H1 (cell line): ENCODE results near the gene PRMT1. TPM values are rescaled to one million over a fixed set of nuclear protein-coding genes. Genes with fewer than 3 reads are reported as not detected.
A peak's percentile ranks its signal among the peaks of the same experiment; 100 is the strongest.

ENCODE experiments used
- CBX8 ChIP-seq: fragments of 300-800, 300-1000 bp; sonication (generic); IDR thresholded peaks from 2 replicates; pipeline ENCODE4 v1.7.1; 2016; ENCODE audit warnings: low read depth, low read length, borderline replicate concordance
- CEBPB ChIP-seq: IDR thresholded peaks from 2 replicates; pipeline ENCODE4 v1.6.1; 2012; ENCODE audit warnings: low read depth, low read length
- CHD1 ChIP-seq: IDR thresholded peaks from 2 replicates; pipeline ENCODE4 v1.6.1; 2012; ENCODE audit warnings: low read depth, low read length, improper control_type of control experiment
- HDAC2 ChIP-seq, 2 experiments: fragments of 300-600 bp in 1 of 2; sonication (generic) in 1 of 2; IDR thresholded peaks; 2 replicates each; pipeline ENCODE4 v1.6.1; 2011 to 2012; ENCODE audit warnings: low read depth in 2 of 2, low read length in 2 of 2, mild to moderate bottlenecking in 2 of 2, moderate library complexity in 2 of 2, borderline replicate concordance in 1 of 2, inconsistent platforms in 1 of 2
- HDAC6 ChIP-seq: IDR thresholded peaks from one replicate; pipeline ENCODE4 v1.7.1; 2012; ENCODE audit warnings: low read depth, mild to moderate bottlenecking, inconsistent platforms, low read length, moderate library complexity
- KDM4A ChIP-seq: IDR thresholded peaks from one replicate; pipeline ENCODE4 v1.7.1; 2012; ENCODE audit warnings: low read depth, mild to moderate bottlenecking, moderate library complexity, low read length, inconsistent platforms; ENCODE audit not compliant: severe bottlenecking
- NANOG ChIP-seq: IDR thresholded peaks from 2 replicates; pipeline ENCODE4 v1.6.1; 2011; ENCODE audit warnings: low read length, low read depth, mild to moderate bottlenecking, inconsistent platforms; ENCODE audit not compliant: insufficient read depth, poor library complexity, severe bottlenecking
- PHF8 ChIP-seq: fragments of 200-600 bp; sonication (generic); conservative IDR thresholded peaks from 2 replicates; pipeline ENCODE4 v1.7.1; 2012; ENCODE audit warnings: low read depth, mild to moderate bottlenecking, inconsistent platforms, low read length, moderate library complexity
- POLR2A ChIP-seq, 2 experiments: IDR thresholded peaks; 1 replicate in 1 of 2; 2 replicates in 1 of 2; pipeline ENCODE4 v1.6.1; 2011; ENCODE audit warnings: low read depth in 2 of 2, low read length in 2 of 2, mild to moderate bottlenecking in 2 of 2; ENCODE audit errors: control extremely low read depth in 1 of 2
- POLR2AphosphoS5 ChIP-seq: IDR thresholded peaks from 2 replicates; pipeline ENCODE4 v1.6.1; 2011; ENCODE audit warnings: low read depth, low read length
- RAD21 ChIP-seq, 2 experiments: IDR thresholded peaks in 1 of 2; conservative IDR thresholded peaks in 1 of 2; 2 replicates each; pipeline ENCODE4 v1.6.1; 2011; ENCODE audit warnings: low read depth in 2 of 2, low read length in 2 of 2, improper control_type of control experiment in 1 of 2, inconsistent platforms in 1 of 2, mild to moderate bottlenecking in 1 of 2, moderate library complexity in 1 of 2
- SIN3A ChIP-seq, 2 experiments: IDR thresholded peaks in 1 of 2; conservative IDR thresholded peaks in 1 of 2; 2 replicates each; pipeline ENCODE4 v1.6.1; 2011 to 2012; ENCODE audit warnings: low read length in 2 of 2, improper control_type of control experiment in 1 of 2, low read depth in 1 of 2, mild to moderate bottlenecking in 1 of 2
- SP4 ChIP-seq: IDR thresholded peaks from 2 replicates; pipeline ENCODE4 v1.6.1; 2012; ENCODE audit warnings: low read length, inconsistent platforms
- SUZ12 ChIP-seq: fragments of 200-600 bp; sonication (generic); IDR thresholded peaks from 2 replicates; pipeline ENCODE4 v1.6.1; 2012; ENCODE audit warnings: mild to moderate bottlenecking, inconsistent platforms, low read length, moderate library complexity, mixed read lengths
- TAF1 ChIP-seq: IDR thresholded peaks from 2 replicates; pipeline ENCODE4 v1.6.1; 2011; ENCODE audit warnings: mild to moderate bottlenecking, low read depth, low read length
- TCF12 ChIP-seq: IDR thresholded peaks from 2 replicates; pipeline ENCODE4 v1.6.1; 2011; ENCODE audit warnings: low read depth, mild to moderate bottlenecking, low read length
- YY1 ChIP-seq: IDR thresholded peaks from 2 replicates; pipeline ENCODE4 v1.6.1; 2011; ENCODE audit warnings: low read depth, mild to moderate bottlenecking, low read length
- polyA plus RNA-seq, 7 experiments: library from polyadenylated mRNA; depleted of rRNA in 3 of 7; stranded (reverse) in 5 of 7; unstranded in 2 of 7; fragments of >200 nt in 5 of 7; fragments of 200-250 nt in 2 of 7; gene quantifications; 1 replicate in 5 of 7; 2 replicates in 1 of 7; 4 replicates in 1 of 7; pipeline versions ENCODE4 v1.2.1 to v1.2.3, GENCODE V29; 2011 to 2013; ENCODE audit warnings: missing spikeins in 2 of 7, mixed read lengths in 2 of 7
- total RNA-seq: library from RNA; stranded (reverse); fragmentation: NEBNext Ultra II Directional; extraction: Animal tissue kit (Norgen Biotek cat#: 25700); gene quantifications from 2 replicates; pipeline ENCODE4 v1.2.1, GENCODE V29; 2021
- TF ChIP-seq, protein P1 (sequence below): IDR thresholded peaks from 2 replicates; pipeline ENCODE4 v1.6.1; 2012; ENCODE audit warnings: inconsistent platforms
- TF ChIP-seq, protein P2 (sequence below): IDR thresholded peaks from 2 replicates; pipeline ENCODE4 v1.6.1; 2011; ENCODE audit warnings: low read length, improper control_type of control experiment
- TF ChIP-seq, protein P3 (sequence below): IDR thresholded peaks from 2 replicates; pipeline ENCODE4 v1.6.1; 2012; ENCODE audit warnings: low read length, inconsistent platforms

PRMT1 gene
- total and polyA plus RNA-seq, 2 of the 8 experiments (the other 6 are each of a cell fraction or from before 2014, with no cell fraction given), result 561 to 1,215 TPM

DNA sequence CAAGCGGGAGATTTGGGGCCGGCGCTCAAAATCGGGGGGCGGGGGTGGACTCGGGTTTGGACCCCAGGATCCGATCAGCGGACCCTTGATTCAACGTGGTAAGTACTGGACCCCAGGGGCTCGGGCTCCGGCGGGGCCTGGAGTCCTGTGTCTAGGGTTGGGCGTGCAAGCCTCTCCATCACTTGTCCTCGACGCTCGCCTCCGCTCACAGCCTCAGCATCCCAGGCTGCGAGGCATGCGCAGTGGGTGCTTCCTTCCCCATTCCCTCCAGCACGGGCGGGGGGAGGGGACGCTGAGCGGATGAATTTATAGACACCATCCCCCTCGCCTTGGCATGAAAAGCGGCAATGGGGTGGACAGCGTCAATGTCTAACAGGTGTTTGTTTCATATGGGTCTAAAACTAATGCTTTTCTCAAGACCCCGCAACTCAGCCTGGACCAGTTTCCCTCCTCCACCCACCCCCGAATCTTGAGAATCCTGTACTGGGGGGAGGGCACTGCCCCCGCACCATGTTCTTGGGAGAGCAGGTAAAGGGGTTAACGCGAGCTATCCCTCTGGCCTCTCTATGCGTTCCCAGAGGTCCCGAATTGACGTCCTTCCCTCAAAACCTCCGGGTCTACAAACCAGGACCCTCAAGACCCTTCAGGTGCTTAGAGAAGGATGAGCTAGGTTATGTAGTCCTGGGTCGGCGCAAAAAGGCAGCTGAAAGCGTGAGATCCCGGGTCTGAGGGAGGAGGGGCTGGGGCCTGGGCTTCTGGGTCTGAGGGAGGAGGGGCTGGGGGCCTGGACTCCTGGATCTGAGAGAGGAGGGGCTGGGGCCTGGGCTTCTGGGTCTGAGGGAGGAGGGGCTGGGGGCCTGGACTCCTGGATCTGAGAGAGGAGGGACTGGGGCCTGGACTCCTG is 14.4 kb downstream of the PRMT1 start (continued):
- no peak for TF ChIP-seq NANOG
- no peak for TF ChIP-seq CBX8
- no peak for TF ChIP-seq SP4
- TF ChIP-seq, protein P1, sequence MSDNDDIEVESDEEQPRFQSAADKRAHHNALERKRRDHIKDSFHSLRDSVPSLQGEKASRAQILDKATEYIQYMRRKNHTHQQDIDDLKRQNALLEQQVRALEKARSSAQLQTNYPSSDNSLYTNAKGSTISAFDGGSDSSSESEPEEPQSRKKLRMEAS, result peak; percentile 47
- TF ChIP-seq TCF12, result no peak
- no peak for TF ChIP-seq SUZ12
- 0 out of 2 replicates have a peak, but pooled peaks have one; percentile 1 for TF ChIP-seq POLR2AphosphoS5
- TF ChIP-seq, protein P2, sequence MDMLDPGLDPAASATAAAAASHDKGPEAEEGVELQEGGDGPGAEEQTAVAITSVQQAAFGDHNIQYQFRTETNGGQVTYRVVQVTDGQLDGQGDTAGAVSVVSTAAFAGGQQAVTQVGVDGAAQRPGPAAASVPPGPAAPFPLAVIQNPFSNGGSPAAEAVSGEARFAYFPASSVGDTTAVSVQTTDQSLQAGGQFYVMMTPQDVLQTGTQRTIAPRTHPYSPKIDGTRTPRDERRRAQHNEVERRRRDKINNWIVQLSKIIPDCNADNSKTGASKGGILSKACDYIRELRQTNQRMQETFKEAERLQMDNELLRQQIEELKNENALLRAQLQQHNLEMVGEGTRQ, result no peak
- TF ChIP-seq RAD21 (IDR thresholded peaks at IDR 0.05 in 1 of 2, conservative IDR thresholded peaks at IDR 0.05 in 1 of 2; ENCODE audit: low read depth in 2 of 2, low read length in 2 of 2), result no peak
- no peak for TF ChIP-seq CHD1
- TF ChIP-seq HDAC6, result no peak
- TF ChIP-seq TAF1, result no peak
- no peak for TF ChIP-seq YY1
- TF ChIP-seq KDM4A, result peak; percentile 40
- TF ChIP-seq CEBPB, result no peak
- peak in 1 of 2 experiments; percentile 1; a peak in 1 of 4 replicates for TF ChIP-seq HDAC2 (IDR thresholded peaks at IDR 0.05; ENCODE audit: borderline replicate concordance in 1 of 2, low read depth in 2 of 2, low read length in 2 of 2)
- no peak for TF ChIP-seq POLR2A (IDR thresholded peaks at IDR 0.05; ENCODE audit: control extremely low read depth in 1 of 2, low read depth in 2 of 2, low read length in 2 of 2)
- TF ChIP-seq SIN3A (conservative IDR thresholded peaks at IDR 0.05 in 1 of 2, IDR thresholded peaks at IDR 0.05 in 1 of 2; ENCODE audit: low read depth in 1 of 2, low read length in 2 of 2), result 0 out of 4 replicates have a peak, but pooled peaks of 1 of the 2 experiments have one; percentile 36
- no peak for TF ChIP-seq PHF8
- TF ChIP-seq, protein P3, sequence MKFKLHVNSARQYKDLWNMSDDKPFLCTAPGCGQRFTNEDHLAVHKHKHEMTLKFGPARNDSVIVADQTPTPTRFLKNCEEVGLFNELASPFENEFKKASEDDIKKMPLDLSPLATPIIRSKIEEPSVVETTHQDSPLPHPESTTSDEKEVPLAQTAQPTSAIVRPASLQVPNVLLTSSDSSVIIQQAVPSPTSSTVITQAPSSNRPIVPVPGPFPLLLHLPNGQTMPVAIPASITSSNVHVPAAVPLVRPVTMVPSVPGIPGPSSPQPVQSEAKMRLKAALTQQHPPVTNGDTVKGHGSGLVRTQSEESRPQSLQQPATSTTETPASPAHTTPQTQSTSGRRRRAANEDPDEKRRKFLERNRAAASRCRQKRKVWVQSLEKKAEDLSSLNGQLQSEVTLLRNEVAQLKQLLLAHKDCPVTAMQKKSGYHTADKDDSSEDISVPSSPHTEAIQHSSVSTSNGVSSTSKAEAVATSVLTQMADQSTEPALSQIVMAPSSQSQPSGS, result no peak
